Activated CD4-positive, CD25-positive, alpha-beta regulatory T cell treated with anti-CD3 and anti-CD28 coated beads, Interleukin-2, amount 50 U/mL, for 72 hours (primary cell): ENCODE results near the gene PRDM8.
"Not testable (repeated sequence)": the region's sequence is repeated elsewhere in the genome, so short reads cannot be mapped to it uniquely, and the experiment has no call there.

Experiments
- DNase-seq: peaks from one replicate; pipeline ENCODE4 v3.0.0; 2021

The PRDM8 gene

DNA sequence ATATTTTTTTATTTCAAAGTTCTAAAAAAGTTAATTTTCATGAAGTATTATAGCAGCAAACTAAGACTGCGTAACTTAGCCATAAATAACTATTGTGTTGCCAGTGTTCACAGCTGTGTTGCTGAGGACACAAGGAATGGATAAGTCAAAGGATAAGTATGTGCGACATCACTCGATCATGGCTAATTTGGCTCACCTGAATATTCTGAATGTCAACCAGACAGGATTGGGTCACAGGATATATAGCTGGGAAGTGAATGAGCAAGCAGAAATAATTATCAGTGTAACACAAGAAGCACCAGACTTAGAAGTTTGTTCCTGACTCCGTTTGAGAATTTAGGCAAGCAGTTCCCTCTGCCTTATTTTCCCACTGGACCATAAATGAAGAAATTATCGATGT lies 33.9 kb downstream of the PRDM8 start:
- DNase-seq = no peak

DNA sequence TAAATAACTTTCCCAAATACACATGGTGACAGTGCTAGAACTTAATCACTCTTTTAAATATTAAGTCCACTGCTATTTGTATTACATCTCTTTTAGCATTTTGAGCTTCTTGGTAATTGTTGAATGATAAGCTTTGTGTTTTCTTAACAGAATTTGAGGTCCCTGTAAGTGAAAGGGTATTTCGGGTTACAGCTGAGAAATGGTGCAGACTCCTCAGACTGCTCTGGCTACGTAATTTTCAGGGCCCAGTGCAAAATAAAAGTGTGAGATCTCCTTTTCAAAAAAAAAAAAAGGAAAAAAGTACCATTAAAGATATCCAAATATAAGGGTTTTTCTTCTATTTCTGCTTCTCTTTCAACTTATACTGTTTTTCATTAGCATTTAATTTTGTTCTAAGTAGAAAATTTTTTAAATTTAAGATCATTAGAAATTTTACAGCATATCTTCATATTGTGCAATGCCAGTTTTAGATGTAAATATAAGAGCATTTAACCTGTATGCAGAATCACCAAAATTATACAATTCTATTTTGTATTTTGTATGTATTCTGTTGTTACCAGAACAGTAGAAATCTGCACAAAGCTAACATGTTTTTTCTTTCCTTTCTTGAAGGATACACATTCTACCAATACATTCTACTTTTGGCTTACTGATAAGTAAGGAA lies 35.5 kb downstream of the PRDM8 start:
- no peak for DNase-seq

DNA sequence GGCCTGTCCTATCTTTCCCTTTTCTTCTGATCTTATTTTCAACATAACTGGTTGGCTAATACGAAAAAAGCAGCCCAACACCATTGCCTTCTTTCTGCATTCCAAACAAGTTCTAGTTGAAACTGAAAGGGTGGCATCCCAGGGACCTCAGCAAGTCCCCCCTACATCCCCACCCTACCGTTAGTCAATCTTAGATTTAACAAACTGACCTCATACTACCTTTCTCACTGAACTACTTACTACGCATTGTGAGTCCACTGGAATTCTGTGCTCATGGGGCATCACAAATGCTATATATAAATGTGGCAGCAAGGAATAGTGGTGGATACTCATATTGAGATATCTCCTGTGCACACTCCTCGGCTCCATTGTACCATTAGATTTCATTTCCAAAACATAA lies 36.1 kb downstream of the PRDM8 start:
- DNase-seq = no peak

DNA sequence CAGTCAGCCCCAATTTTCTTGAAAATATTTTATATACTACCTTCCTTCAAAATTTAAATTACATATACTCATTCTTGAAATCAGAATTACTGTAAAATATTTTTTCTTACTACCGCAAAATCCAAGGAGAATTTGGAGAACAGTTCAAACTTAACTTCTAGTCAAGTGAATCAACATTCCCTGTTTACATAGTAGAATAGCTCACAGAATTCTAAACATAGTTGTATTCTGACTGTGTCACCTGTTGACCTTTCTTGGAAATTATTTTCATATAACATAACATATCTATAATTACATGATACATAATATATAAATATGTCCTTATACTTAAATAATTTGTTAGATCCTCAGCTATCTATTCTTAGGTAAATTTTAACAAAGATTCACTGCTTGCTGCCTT lies 38.1 kb downstream of the PRDM8 start:
- no peak for DNase-seq

DNA sequence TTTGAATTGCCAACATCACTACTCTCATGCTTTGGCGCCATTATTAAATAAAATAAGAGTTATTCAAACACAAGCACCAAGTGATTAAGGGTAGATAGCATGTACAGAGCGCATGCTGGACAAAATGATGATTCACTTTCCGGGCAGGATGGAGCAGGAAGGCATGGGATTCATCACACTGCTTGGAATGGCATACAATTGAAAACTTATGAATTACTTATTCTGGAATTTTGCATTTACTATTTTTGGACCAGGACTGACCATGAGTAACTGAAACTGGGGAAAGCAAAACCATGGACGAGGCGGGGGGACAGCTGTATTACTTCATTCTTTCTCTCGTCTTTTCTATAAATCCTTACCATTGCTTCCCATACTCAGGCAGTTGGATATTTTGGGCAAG lies 40.7 kb downstream of the PRDM8 start:
- DNase-seq = no peak

DNA sequence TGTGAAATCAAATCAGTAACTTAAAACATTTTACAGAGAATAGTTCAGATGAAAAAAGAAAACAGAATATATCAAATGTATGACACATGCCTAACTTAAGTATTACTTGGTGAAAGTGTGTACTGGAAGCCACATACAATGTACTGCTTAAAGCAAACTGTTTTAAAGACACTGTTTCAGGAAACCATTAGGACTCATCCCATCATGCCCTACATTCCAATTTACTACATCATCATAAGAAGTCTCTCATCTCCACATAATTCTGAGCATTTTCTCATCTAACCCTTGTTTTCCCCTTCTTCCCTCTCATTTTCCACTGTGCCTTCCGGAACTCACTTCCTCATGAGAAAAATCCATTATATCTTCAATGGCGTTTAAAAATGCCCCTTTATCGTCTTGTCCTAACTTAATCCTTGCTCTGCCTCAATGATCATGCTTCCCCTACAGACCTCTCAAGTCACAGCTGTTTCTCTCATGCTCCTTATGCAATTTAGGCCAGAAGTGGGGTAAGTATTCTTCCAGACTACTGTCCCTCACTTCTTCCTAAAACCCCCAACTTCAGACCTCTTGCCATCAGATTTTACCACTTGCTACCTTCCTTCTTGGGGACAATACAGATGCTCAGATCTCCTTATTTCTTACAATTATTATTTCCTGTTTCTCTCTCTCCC lies 42.3 kb downstream of the PRDM8 start:
- no peak for DNase-seq

DNA sequence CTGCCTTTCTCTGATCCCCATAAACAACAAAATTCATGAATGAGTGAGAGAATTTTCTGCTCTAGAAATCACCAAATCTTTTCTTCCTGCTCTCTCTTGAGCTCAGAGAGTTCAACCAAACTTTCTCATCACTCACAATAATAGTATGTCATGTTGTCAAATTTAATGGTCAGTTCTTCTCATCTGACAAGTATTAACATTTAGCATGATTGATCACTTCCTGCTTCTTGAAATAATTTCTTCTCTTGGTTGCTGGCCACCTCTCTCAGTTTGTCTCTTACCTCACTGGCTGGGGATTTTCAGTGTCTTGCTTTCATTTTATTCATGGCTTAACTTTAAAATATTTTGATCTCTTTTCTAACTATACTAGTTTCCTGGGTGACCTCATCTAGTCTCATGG lies 43.7 kb downstream of the PRDM8 start:
- DNase-seq = no peak

DNA sequence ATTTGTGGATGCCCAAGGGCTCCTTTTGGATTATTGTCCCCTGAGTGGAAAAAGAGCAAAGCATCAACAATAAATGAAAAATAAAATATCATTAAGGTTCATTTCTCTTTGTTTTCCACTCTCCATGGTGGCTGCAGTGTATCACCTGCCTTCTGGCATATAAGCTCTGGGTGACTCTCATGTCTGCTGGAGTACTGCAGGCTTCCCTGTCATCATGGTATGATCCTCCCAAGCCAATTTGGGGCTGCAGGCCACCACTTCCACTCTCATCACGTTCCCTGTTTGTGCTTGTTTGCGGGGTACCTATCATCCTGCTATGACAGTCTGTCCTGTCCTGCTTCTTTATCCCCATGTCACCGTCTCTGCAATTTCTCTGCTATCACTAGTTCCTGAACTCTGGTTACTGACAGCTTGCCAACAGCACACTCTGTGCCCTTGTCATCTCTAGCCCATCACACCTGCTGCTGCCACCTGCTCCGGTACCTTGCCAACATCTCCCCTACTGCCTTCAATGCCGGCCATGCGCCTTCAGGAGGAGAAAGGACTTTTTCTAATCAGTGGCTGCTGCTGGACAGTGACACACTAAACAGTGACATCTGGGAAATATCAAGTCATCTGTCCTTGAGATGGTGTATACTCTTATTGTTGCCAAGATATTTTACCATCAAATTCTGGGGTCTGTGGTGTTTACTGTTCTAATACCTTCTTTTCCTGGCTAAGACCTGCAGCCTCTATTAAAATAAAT lies 46.1 kb downstream of the PRDM8 start:
- DNase-seq = no peak

DNA sequence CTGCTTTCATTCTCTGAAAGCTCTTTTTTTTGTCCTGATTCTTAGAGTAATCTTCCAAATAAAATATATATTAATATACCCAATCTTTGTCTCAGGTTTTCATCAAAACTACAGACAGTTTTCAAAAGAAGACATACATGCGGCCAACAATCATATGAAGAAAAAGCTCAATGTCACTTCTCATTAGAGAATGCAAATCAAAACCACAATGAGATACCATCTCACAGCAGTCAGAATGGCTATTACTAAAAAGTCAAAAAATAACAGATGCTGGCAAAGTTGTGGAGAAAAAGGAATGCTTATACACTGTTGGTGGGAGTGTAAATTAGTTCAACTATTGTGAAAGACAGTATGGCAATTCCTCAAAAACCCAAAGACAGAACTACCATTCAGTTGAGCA lies 50.2 kb downstream of the PRDM8 start:
- not testable (repeated sequence) for DNase-seq

DNA sequence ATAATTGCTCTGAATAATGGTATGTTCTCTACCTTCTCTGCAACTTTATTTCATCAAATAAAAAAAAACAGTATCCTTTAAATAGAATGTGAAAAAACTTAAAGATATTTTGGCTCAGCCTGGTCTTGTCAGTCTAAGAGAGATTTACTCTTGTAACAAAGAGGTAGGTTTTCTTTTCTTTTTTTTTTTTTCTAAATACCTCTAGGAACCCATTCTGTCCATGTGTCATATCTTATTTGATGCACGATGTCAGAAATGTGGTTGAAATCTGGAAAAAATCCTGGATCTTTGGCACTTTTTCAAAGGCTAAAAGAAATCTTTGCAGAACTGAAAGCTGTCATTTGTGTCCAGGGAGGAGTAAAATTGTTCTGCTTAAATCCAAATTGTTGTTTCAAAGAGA lies 51.8 kb downstream of the PRDM8 start:
- no peak for DNase-seq

DNA sequence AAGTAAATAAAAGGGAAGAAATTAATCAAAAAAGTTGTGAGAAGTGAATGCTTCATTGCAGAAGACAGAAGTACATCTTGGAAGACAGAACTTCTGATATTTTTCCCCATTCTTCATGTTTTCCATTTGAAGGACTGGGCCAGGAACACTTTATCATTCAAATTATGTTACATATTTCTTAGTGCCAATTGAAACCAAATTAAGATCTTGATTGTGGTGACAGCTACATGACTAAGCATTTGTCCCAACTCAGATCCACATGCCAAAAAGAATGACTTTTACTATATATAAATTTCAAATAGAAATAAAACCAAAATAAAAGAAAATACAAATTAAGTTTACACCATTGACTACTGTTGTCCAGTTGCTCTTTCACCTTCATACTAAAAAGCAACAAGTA lies 55.1 kb downstream of the PRDM8 start:
- no peak for DNase-seq

DNA sequence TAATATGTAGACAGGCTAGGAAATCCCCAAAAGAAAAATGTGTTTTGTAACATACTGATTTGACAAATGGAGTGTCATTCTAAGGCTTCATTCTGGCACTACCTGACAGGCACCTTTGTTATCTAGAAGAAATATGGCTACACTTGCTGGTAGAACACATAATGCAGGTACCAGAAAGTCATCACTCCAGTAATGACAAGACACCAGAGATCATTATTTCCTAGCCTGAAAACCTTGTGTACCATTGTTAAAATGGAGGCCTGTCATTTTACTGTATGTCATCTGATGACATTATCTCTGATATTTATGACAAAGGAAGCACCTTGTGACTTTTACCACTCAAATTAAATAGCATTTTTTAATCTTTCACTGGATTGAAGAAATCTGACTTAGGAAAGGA lies 55.6 kb downstream of the PRDM8 start:
- DNase-seq = no peak

DNA sequence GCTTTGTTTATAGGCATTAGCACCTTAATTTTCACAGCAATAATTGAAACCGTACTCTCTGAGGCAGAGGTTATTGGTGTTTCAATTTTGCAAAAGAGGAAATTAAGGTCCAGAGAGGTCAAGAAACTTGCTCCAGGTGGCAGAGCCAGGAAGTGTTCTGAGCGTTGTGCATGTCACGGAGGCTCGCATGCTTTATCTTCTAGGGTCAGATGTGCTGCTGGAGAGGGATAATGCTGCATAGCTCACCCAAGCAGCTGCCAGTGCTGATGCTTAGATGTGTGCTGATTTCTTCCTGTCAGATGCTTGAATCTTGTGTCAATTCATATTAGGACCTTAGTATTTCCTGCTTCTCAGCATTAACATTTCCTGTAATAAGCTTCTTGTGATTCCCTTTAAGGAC lies 56.2 kb downstream of the PRDM8 start:
- no peak for DNase-seq
